OCI-LY7 (cell line): ENCODE data around the gene TMEM26. TPM values are rescaled to one million over a fixed set of nuclear protein-coding genes. Genes with fewer than 3 reads are reported as not detected.

ENCODE experiments used
- BruUV-seq: library from RNA; stranded (reverse); fragments of 400-500 nt; replicated peaks from 2 replicates; lab custom pipeline; 2021; lab: Mats Ljungman, UMichigan
- CTCF ChIA-PET: fragments of 300-600 bp; sonication (Branson Sonifier 250); formaldehyde crosslinking; loops from one replicate; lab custom pipeline; 2022; ENCODE audit warnings: antibody characterized with exemption; ENCODE audit not compliant: unreplicated experiment; lab: Charles Lee
- POLR2A ChIA-PET: fragments of 300-600 bp; sonication (Branson Sonifier 250); formaldehyde crosslinking; loops from one replicate; lab custom pipeline; 2022; ENCODE audit warnings: antibody characterized with exemption; lab: Charles Lee
- DNase-seq: peaks from one replicate; pipeline ENCODE4 v3.0.0-alpha.2; 2015; ENCODE audit warnings: low spot score
- H2AFZ ChIP-seq: fragments of 200-600 bp; sonication (generic), shearing (Covaris generic); 2 replicates; pipeline ENCODE4 v1.6.1; 2014; ENCODE audit warnings: mild to moderate bottlenecking, antibody characterized with exemption, low read length, moderate library complexity
- H3K27ac ChIP-seq: fragments of 200-600 bp; sonication (generic); 2 replicates; pipeline ENCODE4 v1.5.1; 2014; ENCODE audit warnings: mixed run types, low read depth, mild to moderate bottlenecking, moderate library complexity, low read length, inconsistent platforms; ENCODE audit not compliant: poor library complexity, severe bottlenecking
- H3K36me3 ChIP-seq: fragments of 200-600 bp; sonication (generic); 2 replicates; pipeline ENCODE4 v1.6.1; 2014; ENCODE audit warnings: mild to moderate bottlenecking, antibody characterized with exemption, low read length, moderate library complexity, mixed read lengths; ENCODE audit not compliant: insufficient read depth
- H3K4me1 ChIP-seq: fragments of 200-600 bp; sonication (generic); 2 replicates; pipeline ENCODE4 v1.5.1; 2014; ENCODE audit warnings: mild to moderate bottlenecking, low read length; ENCODE audit not compliant: insufficient read depth, poor library complexity, severe bottlenecking
- H3K4me2 ChIP-seq: fragments of 200-600 bp; sonication (generic); 2 replicates; pipeline ENCODE4 v1.6.1; 2014; ENCODE audit warnings: mild to moderate bottlenecking, low read length
- H3K4me3 ChIP-seq: fragments of 200-600 bp; sonication (generic); 2 replicates; pipeline ENCODE4 v1.5.1; 2014; ENCODE audit warnings: mild to moderate bottlenecking, low read depth, low read length; ENCODE audit not compliant: poor library complexity, severe bottlenecking
- H3K79me2 ChIP-seq: fragments of 200-600 bp; sonication (generic); 2 replicates; pipeline ENCODE4 v1.6.1; 2016; ENCODE audit warnings: low read depth, mild to moderate bottlenecking, low read length, moderate library complexity, mixed read lengths; ENCODE audit not compliant: insufficient read depth
- H3K9me2 ChIP-seq: fragments of 200-600 bp; sonication (generic); 2 replicates; pipeline ENCODE4 v1.6.1; 2016; ENCODE audit warnings: mild to moderate bottlenecking, low read length, mixed read lengths; ENCODE audit not compliant: insufficient read depth
- H3K9me3 ChIP-seq: fragments of 200-600 bp; sonication (generic); 2 replicates; pipeline ENCODE4 v1.6.1; 2014; ENCODE audit warnings: mild to moderate bottlenecking, mixed run types, low read length, mixed read lengths
- H4K20me1 ChIP-seq: fragments of 200-600 bp; sonication (generic); 2 replicates; pipeline ENCODE4 v1.6.1; 2014; ENCODE audit warnings: mild to moderate bottlenecking, antibody characterized with exemption, low read length, moderate library complexity, mixed read lengths; ENCODE audit not compliant: insufficient read depth
- EZH2phosphoT487 ChIP-seq: fragments of 200-600 bp; sonication (generic); IDR thresholded peaks from 2 replicates; pipeline ENCODE4 v1.6.1; 2018; ENCODE audit warnings: low read depth, borderline replicate concordance, mild to moderate bottlenecking, mixed run types, antibody characterized with exemption, low read length, moderate library complexity, mixed read lengths
- intact Hi-C: fragments of 100-400 bp; cut with micrococcal nuclease; formaldehyde crosslinking; loops from one replicate; pipeline ENCODE4 v1.10.0; 2022; ENCODE audit not compliant: unreplicated experiment
- total RNA-seq, 2 experiments: library from RNA; depleted of rRNA in 1 of 2; stranded (reverse); fragments of >200 nt in 1 of 2; shearing (Covaris generic) in 1 of 2; gene quantifications; 2 replicates each; pipeline ENCODE4 v1.2.3, GENCODE V29; 2014 to 2022
- TF ChIP-seq, protein P1 (sequence below): fragments of 200-600 bp; sonication (generic); conservative IDR thresholded peaks from 2 replicates; pipeline ENCODE4 v1.5.1; 2014; ENCODE audit warnings: mild to moderate bottlenecking, antibody characterized with exemption, low read length, moderate library complexity, mixed read lengths

The TMEM26 gene
- total RNA-seq, 2 experiments from 2014 or later, result 0.06 TPM; not detected in 1

DNA sequence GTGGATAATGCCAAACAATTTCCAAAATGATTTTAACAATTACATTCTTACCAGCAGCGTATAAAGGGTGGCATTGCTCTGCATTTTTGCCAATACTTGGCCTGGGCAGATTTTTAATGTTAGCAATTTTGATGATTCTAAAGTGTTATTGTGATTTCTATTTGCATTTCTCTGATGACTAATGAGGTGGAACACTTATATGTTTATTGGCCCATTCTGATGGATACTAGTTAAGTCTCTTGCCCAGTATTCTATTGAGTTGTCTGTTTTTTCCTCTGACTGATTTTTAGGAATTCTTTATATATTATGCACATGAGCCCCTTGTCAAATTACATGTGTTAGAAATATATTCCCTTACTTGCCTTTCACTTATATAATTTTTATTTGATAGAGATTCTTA, 86.8 kb downstream of the TMEM26 start:
- Histone ChIP-seq H3K4me2 (no peak overlapping the region), H3K79me2 (no peaks in the 10 kb centered on the region), H3K4me3 (no peak overlapping the region), H3K27ac (no peak overlapping the region), H4K20me1 (no peaks in the 10 kb centered on the region), H3K4me1 (no peaks in the 10 kb centered on the region), H2AFZ (no peak overlapping the region), H3K36me3 (no peaks in the 10 kb centered on the region), H3K9me2 (no peaks in the 10 kb centered on the region), H3K9me3 (no peaks in the 10 kb centered on the region)
- BruUV-seq, result no TSS peak
- DNase-seq, result no peak
- ChIA-PET CTCF (no interaction called here), POLR2A (no interaction called here)
- TF ChIP-seq, protein P1, sequence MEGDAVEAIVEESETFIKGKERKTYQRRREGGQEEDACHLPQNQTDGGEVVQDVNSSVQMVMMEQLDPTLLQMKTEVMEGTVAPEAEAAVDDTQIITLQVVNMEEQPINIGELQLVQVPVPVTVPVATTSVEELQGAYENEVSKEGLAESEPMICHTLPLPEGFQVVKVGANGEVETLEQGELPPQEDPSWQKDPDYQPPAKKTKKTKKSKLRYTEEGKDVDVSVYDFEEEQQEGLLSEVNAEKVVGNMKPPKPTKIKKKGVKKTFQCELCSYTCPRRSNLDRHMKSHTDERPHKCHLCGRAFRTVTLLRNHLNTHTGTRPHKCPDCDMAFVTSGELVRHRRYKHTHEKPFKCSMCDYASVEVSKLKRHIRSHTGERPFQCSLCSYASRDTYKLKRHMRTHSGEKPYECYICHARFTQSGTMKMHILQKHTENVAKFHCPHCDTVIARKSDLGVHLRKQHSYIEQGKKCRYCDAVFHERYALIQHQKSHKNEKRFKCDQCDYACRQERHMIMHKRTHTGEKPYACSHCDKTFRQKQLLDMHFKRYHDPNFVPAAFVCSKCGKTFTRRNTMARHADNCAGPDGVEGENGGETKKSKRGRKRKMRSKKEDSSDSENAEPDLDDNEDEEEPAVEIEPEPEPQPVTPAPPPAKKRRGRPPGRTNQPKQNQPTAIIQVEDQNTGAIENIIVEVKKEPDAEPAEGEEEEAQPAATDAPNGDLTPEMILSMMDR, result no peak
- intact Hi-C loops, result no loop called here

DNA sequence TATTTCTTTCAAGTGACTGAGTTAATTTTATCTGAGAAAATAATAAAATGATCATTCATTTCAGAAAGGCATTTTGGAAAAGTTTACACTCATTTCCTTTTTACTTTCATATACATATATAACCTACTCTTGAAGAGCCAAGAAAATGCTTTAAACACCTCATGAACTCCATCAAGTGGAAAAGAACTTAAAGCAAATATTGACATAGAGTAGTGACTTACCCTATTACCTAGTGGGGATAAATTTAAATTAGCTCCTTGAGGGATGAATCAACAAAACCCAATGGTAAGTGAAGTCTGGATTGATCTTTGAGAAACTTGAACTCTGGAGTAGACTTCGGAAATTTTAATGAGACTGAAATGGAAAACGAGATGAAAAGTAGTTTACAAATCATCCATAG, 88.6 kb downstream of the TMEM26 start:
- no peaks in the 10 kb centered on the region for H3K79me2 ChIP-seq
- H4K20me1 ChIP-seq, result no peaks in the 10 kb centered on the region
- no peak overlapping the region for H3K4me3 ChIP-seq
- H3K9me3 ChIP-seq, result no peaks in the 10 kb centered on the region
- TF ChIP-seq, protein P1, result no peak
- TF ChIP-seq EZH2phosphoT487, result no peak
- no peak overlapping the region for H2AFZ ChIP-seq
- BruUV-seq, result no TSS peak
- DNase-seq, result no peak
- H3K9me2 ChIP-seq, result no peaks in the 10 kb centered on the region
- H3K4me1 ChIP-seq, result no peaks in the 10 kb centered on the region
- intact Hi-C loops, result no loop called here
- no peak overlapping the region for H3K4me2 ChIP-seq
- ChIA-PET CTCF (no interaction called here), POLR2A (interaction anchor here (0.5 to 0.7 kb wide), 2 partner anchors 136 to 180 kb away, joined by 3 read pairs; no protein-coding TSS in a partner anchor)
- no peaks in the 10 kb centered on the region for H3K36me3 ChIP-seq
- no peak overlapping the region for H3K27ac ChIP-seq

DNA sequence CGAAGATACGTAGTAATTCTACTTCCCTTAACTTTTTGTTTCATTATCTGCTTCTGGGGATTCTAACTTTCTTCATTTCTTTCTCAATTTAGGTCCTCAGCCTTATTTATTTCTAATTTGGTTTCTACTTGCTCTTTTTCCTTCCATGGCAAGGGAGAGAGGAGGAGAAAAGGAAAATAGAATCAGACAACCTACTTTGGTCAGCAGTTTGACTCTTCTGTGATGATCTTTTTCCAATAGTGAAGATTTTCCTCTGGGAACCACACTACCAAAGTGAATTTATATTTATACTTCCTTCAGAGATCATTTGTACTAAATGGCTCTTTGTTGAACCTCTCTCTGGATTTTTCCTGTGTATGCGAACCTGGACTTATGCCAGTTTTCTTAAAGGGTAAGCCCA, 90.2 kb downstream of the TMEM26 start:
- Histone ChIP-seq H3K36me3 (no peaks in the 10 kb centered on the region), H3K4me2 (no peak overlapping the region), H3K4me3 (no peak overlapping the region), H3K79me2 (no peaks in the 10 kb centered on the region), H3K9me3 (no peaks in the 10 kb centered on the region), H4K20me1 (no peaks in the 10 kb centered on the region), H3K4me1 (no peaks in the 10 kb centered on the region), H3K27ac (no peak overlapping the region), H3K9me2 (no peaks in the 10 kb centered on the region), H2AFZ (no peak overlapping the region)
- BruUV-seq, result no TSS peak
- ChIA-PET POLR2A (interaction anchor here (0.6 kb wide), 1 partner anchor 57 kb away, joined by 3 read pairs; no protein-coding TSS in a partner anchor), CTCF (no interaction called here)
- no peak for DNase-seq
- TF ChIP-seq, protein P1, result no peak
- TF ChIP-seq EZH2phosphoT487, result no peak
- intact Hi-C loops, result no loop called here
